HepG2 (cell line): Measurements from ENCODE around the gene SEMA3F. TPM values are rescaled to one million over a fixed set of nuclear protein-coding genes. Genes with fewer than 3 reads are reported as not detected.

Experiments used
- AHDC1 ChIP-seq: sonication (generic); formaldehyde crosslinking; IDR thresholded peaks from 2 replicates; pipeline ENCODE4 v1.5.1; 2020; ENCODE audit warnings: mild to moderate bottlenecking, missing genetic modification reagents, borderline replicate concordance
- CREM ChIP-seq, 2 experiments: sonication (generic) in 1 of 2; formaldehyde crosslinking in 1 of 2; IDR thresholded peaks; 2 replicates each; pipeline versions ENCODE4 v1.4.0 to v1.6.1; 2016 to 2020; ENCODE audit warnings: antibody characterized with exemption in 1 of 2, mild to moderate bottlenecking in 1 of 2, missing genetic modification reagents in 1 of 2
- CTCF ChIP-seq: sonication (generic); formaldehyde crosslinking; IDR thresholded peaks from 2 replicates; pipeline ENCODE4 v1.5.0; 2020; ENCODE audit warnings: mild to moderate bottlenecking, missing genetic modification reagents, moderate library complexity
- ESRRA ChIP-seq: sonication (generic); formaldehyde crosslinking; IDR thresholded peaks from 2 replicates; pipeline ENCODE4 v1.5.1; 2020; ENCODE audit warnings: mild to moderate bottlenecking, low read depth, missing genetic modification reagents
- HMGA1 ChIP-seq: sonication (generic); formaldehyde crosslinking; conservative IDR thresholded peaks from 2 replicates; pipeline ENCODE4 v1.4.0; 2020; ENCODE audit warnings: missing genetic modification reagents
- HOMEZ ChIP-seq: IDR thresholded peaks from 2 replicates; pipeline ENCODE4 v1.6.1; 2016; ENCODE audit warnings: low read depth
- ZNF253 ChIP-seq: sonication (generic); formaldehyde crosslinking; IDR thresholded peaks from 2 replicates; pipeline ENCODE4 v1.8.0; 2022; ENCODE audit warnings: mild to moderate bottlenecking, missing genetic modification reagents, borderline replicate concordance
- ZNF564 ChIP-seq: sonication (generic); formaldehyde crosslinking; IDR thresholded peaks from 2 replicates; pipeline ENCODE4 v1.8.1; 2023; ENCODE audit warnings: mild to moderate bottlenecking, missing genetic modification reagents
- ZNF577 ChIP-seq: sonication (generic); formaldehyde crosslinking; IDR thresholded peaks from 2 replicates; pipeline ENCODE4 v1.4.0; 2020; ENCODE audit warnings: mild to moderate bottlenecking, low read depth, missing genetic modification reagents, borderline replicate concordance
- ZNF766 ChIP-seq: sonication (generic); formaldehyde crosslinking; IDR thresholded peaks from 2 replicates; pipeline ENCODE4 v1.5.0; 2020; ENCODE audit warnings: missing genetic modification reagents, borderline replicate concordance
- polyA plus RNA-seq, 8 experiments: library from polyadenylated mRNA; depleted of rRNA in 3 of 8; stranded (reverse) in 7 of 8; unstranded in 1 of 8; fragments of >200 nt; fragmentation: Illumina TruSeq in 4 of 8; extraction: Trizol in 4 of 8; gene quantifications; 2 replicates each; pipeline versions ENCODE4 v1.2.1 to v1.2.3, GENCODE V29; 2011 to 2016; ENCODE audit warnings: low read depth in 4 of 8, missing spikeins in 1 of 8, mixed read lengths in 1 of 8; ENCODE audit not compliant: insufficient read depth in 1 of 8
- total RNA-seq, 5 experiments: library from RNA; depleted of rRNA; stranded (reverse); fragments of >200 nt; fragmentation: Illumina TruSeq; extraction: Trizol; gene quantifications; 2 replicates each; pipeline ENCODE4 v1.2.3, GENCODE V29; 2016; ENCODE audit warnings: low read depth in 1 of 5
- TF ChIP-seq, protein P1 (sequence below), 2 experiments: IDR thresholded peaks; 2 replicates each; pipeline ENCODE4 v1.6.1; 2011 to 2012; ENCODE audit warnings: low read length in 2 of 2, borderline replicate concordance in 1 of 2, low read depth in 1 of 2, mild to moderate bottlenecking in 1 of 2, moderate library complexity in 1 of 2
- TF ChIP-seq, protein P2 (sequence below): sonication (generic); formaldehyde crosslinking; IDR thresholded peaks from 2 replicates; pipeline ENCODE4 v1.4.0; 2020; ENCODE audit warnings: mild to moderate bottlenecking, missing genetic modification reagents

Gene SEMA3F
- total and polyA plus RNA-seq, 2 of the 13 experiments (the other 11 are each of a cell fraction or from before 2014, with no cell fraction given): 7.6 to 17.2 TPM

DNA sequence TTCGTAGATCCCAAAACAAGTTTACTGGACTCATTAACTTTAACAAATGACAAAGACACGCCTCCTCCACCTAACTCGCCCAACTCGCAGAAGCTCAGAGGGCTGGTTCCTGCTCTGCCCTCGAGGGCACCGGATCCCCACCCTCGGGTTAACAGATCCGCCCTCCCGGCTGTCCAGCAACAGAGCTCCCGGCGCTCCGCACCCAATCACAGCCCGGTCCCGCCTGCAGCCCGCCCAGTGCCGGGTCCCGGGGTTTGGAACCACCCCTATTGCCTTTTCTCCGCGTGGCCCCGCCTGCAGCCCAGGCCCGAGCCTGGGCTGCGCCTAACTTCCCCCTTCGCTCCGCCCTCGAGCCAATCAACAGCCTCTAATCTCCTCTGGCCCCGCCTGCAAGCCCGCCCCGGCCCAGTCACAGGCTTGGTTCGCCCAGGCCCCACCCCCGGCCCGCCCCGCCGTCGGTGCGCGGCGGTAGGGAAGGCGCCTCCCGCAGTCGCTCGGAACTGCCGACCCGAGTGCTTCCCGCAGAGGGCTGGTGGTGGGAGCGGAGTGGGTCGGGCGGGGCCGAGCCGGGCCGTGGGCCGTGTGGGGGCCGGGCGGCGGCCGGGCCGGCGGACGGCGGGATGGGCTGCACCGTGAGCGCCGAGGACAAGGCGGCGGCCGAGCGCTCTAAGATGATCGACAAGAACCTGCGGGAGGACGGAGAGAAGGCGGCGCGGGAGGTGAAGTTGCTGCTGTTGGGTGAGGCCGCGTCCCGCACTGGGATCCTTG lies 80.8 kb downstream of the SEMA3F start, which contains the start of gene GNAI2 (continued):
- TF ChIP-seq AHDC1 (CRISPR knock-in tag): no peak
- TF ChIP-seq CREM (IDR thresholded peaks at IDR 0.05): no peak
- no peak for TF ChIP-seq CREM (CRISPR knock-in tag; IDR thresholded peaks at IDR 0.05)
- TF ChIP-seq ZNF564: peak; percentile 44; the same call in 1 of the 2 replicates
- TF ChIP-seq ZNF253: no peak
- no peak; the same call in 1 of the 2 replicates for TF ChIP-seq CTCF (CRISPR knock-in tag)
- TF ChIP-seq HMGA1 (CRISPR knock-in tag): no peak
- 0 out of 2 replicates have a peak, but pooled peaks have one; percentile 17 for TF ChIP-seq ESRRA
- TF ChIP-seq HOMEZ (CRISPR knock-in tag): no peak
- no peak for TF ChIP-seq ZNF577
- TF ChIP-seq, protein P1, sequence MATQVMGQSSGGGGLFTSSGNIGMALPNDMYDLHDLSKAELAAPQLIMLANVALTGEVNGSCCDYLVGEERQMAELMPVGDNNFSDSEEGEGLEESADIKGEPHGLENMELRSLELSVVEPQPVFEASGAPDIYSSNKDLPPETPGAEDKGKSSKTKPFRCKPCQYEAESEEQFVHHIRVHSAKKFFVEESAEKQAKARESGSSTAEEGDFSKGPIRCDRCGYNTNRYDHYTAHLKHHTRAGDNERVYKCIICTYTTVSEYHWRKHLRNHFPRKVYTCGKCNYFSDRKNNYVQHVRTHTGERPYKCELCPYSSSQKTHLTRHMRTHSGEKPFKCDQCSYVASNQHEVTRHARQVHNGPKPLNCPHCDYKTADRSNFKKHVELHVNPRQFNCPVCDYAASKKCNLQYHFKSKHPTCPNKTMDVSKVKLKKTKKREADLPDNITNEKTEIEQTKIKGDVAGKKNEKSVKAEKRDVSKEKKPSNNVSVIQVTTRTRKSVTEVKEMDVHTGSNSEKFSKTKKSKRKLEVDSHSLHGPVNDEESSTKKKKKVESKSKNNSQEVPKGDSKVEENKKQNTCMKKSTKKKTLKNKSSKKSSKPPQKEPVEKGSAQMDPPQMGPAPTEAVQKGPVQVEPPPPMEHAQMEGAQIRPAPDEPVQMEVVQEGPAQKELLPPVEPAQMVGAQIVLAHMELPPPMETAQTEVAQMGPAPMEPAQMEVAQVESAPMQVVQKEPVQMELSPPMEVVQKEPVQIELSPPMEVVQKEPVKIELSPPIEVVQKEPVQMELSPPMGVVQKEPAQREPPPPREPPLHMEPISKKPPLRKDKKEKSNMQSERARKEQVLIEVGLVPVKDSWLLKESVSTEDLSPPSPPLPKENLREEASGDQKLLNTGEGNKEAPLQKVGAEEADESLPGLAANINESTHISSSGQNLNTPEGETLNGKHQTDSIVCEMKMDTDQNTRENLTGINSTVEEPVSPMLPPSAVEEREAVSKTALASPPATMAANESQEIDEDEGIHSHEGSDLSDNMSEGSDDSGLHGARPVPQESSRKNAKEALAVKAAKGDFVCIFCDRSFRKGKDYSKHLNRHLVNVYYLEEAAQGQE (IDR thresholded peaks at IDR 0.05; ENCODE audit: borderline replicate concordance in 1 of 2, low read depth in 1 of 2, low read length in 2 of 2): peak in 1 of 2 experiments; percentile 71; a peak in 1 of 4 replicates
- TF ChIP-seq ZNF766 (CRISPR knock-in tag): no peak
- TF ChIP-seq, protein P2, sequence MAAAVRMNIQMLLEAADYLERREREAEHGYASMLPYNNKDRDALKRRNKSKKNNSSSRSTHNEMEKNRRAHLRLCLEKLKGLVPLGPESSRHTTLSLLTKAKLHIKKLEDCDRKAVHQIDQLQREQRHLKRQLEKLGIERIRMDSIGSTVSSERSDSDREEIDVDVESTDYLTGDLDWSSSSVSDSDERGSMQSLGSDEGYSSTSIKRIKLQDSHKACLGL: no peak
